ENCODE measurements around the gene DNALI1. TPM values are rescaled to one million over a fixed set of nuclear protein-coding genes. Genes with fewer than 3 reads are reported as not detected.

The DNALI1 gene
- total and polyA plus RNA-seq, 2 experiments from 2014 or later: 5.4 to 25.6 TPM

Small RNA genes lying within 50 kb of the gene (small RNA-seq; reads per million reads assigned to genes)
- not detected for gene AL034379.1 (ENCODE audit: low replicate concordance)

Other genes with a start within 250 kb of the DNALI1 start
- 7.0 and 9.3 TPM in 2 replicates for gene ZC3H12A, start 82.4 kb upstream of the DNALI1 start, total RNA-seq (2014; rRNA removed; shearing (Covaris generic))
- gene ZC3H12A, start 82.4 kb upstream of the DNALI1 start, polyA plus RNA-seq (2016; fragmentation: Nextera tagmentation; extraction: Ambion mirVana): 7.3 and 9.0 TPM in 2 replicates
- gene MEAF6, start 42.2 kb upstream of the DNALI1 start, total RNA-seq (2014; rRNA removed; shearing (Covaris generic)): 58.9 and 64.5 TPM in 2 replicates
- 53.5 and 60.1 TPM in 2 replicates for gene MEAF6, start 42.2 kb upstream of the DNALI1 start, polyA plus RNA-seq (2016; fragmentation: Nextera tagmentation; extraction: Ambion mirVana)
- gene SNIP1, start 2.6 kb upstream of the DNALI1 start, total RNA-seq (2014; rRNA removed; shearing (Covaris generic)): 11.4 and 13.3 TPM in 2 replicates
- gene SNIP1, start 2.6 kb upstream of the DNALI1 start, polyA plus RNA-seq (2016; fragmentation: Nextera tagmentation; extraction: Ambion mirVana): 5.1 and 7.0 TPM in 2 replicates
- gene GNL2, start 39.0 kb downstream of the DNALI1 start, total RNA-seq (2014; rRNA removed; shearing (Covaris generic)): 66.1 and 78.4 TPM in 2 replicates
- gene GNL2, start 39.0 kb downstream of the DNALI1 start, polyA plus RNA-seq (2016; fragmentation: Nextera tagmentation; extraction: Ambion mirVana): 105 and 121 TPM in 2 replicates
- gene RSPO1, start 78.0 kb downstream of the DNALI1 start, total RNA-seq (2014; rRNA removed; shearing (Covaris generic)): 0.19 TPM in 1 of 2 replicates, not detected in the other
- 0.11 and 0.12 TPM in 2 replicates for gene RSPO1, start 78.0 kb downstream of the DNALI1 start, polyA plus RNA-seq (2016; fragmentation: Nextera tagmentation; extraction: Ambion mirVana)
- gene CDCA8, start 135.6 kb downstream of the DNALI1 start, total RNA-seq (2014; rRNA removed; shearing (Covaris generic)): 31.6 and 35.3 TPM in 2 replicates
- gene CDCA8, start 135.6 kb downstream of the DNALI1 start, polyA plus RNA-seq (2016; fragmentation: Nextera tagmentation; extraction: Ambion mirVana): 37.9 and 38.9 TPM in 2 replicates
- 1.5 and 2.4 TPM in 2 replicates for gene EPHA10, start 208.2 kb downstream of the DNALI1 start, total RNA-seq (2014; rRNA removed; shearing (Covaris generic))
- gene EPHA10, start 208.2 kb downstream of the DNALI1 start, polyA plus RNA-seq (2016; fragmentation: Nextera tagmentation; extraction: Ambion mirVana): 0.21 and 0.76 TPM in 2 replicates
- 8.1 and 8.6 TPM in 2 replicates for gene MANEAL, start 236.9 kb downstream of the DNALI1 start, total RNA-seq (2014; rRNA removed; shearing (Covaris generic))
- 2.2 and 2.3 TPM in 2 replicates for gene MANEAL, start 236.9 kb downstream of the DNALI1 start, polyA plus RNA-seq (2016; fragmentation: Nextera tagmentation; extraction: Ambion mirVana)

Measured in GM23338 (cell line).